ENCODE data around the gene GGA2.

- TF ChIP-seq EP300 (IDR thresholded peaks at IDR 0.05; ENCODE audit: borderline replicate concordance): peak; percentile 11; the same call in 1 of the 2 replicates
- no peak for TF ChIP-seq YY1 (IDR thresholded peaks at IDR 0.05; ENCODE audit: low read depth)
- no peak for TF ChIP-seq TAF1 (IDR thresholded peaks at IDR 0.05; ENCODE audit: low read depth)
- TF ChIP-seq, protein P1, sequence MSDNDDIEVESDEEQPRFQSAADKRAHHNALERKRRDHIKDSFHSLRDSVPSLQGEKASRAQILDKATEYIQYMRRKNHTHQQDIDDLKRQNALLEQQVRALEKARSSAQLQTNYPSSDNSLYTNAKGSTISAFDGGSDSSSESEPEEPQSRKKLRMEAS (IDR thresholded peaks at IDR 0.05): peak; percentile 69
- TF ChIP-seq NFIC (IDR thresholded peaks at IDR 0.05): peak; percentile 78
- TF ChIP-seq CEBPB (IDR thresholded peaks at IDR 0.05): peak; percentile 29; the same call in 1 of the 2 replicates
- no peak for TF ChIP-seq CREB1 (IDR thresholded peaks at IDR 0.05; ENCODE audit: low read depth)
- peak; percentile 65; the same call in 1 of the 2 replicates for TF ChIP-seq TEAD4 (IDR thresholded peaks at IDR 0.05)
- no peak for TF ChIP-seq EGR1 (IDR thresholded peaks at IDR 0.05)
- no peak for TF ChIP-seq RAD21 (IDR thresholded peaks at IDR 0.05; ENCODE audit: low read depth)
- no peak for TF ChIP-seq REST (IDR thresholded peaks at IDR 0.05; ENCODE audit: low read depth)
- TF ChIP-seq ZBTB7A (IDR thresholded peaks at IDR 0.05; ENCODE audit: low read depth): no peak
- no peak for TF ChIP-seq USF1 (IDR thresholded peaks at IDR 0.05)
- TF ChIP-seq FOXM1 (IDR thresholded peaks at IDR 0.05; ENCODE audit: borderline replicate concordance, low read depth): no peak
Observed at GRCh38 chr16:23504453-23505179, 5.7 kb downstream of the GGA2 start.
